DOHH2 (cell line): ENCODE measurements around the gene EYA2.

Experiments
- H3F3A ChIP-seq: fragments of 200-600 bp; sonication (generic), shearing (Covaris generic); 2 replicates; pipeline ENCODE4 v1.6.0; 2016; ENCODE audit warnings: antibody characterized with exemption, mild to moderate bottlenecking; ENCODE audit not compliant: control insufficient read depth, insufficient read depth
- H3K27ac ChIP-seq: fragments of 200-600 bp; sonication (generic); 2 replicates; pipeline ENCODE4 v1.5.1; 2014; ENCODE audit warnings: low read depth, mild to moderate bottlenecking, low read length, moderate library complexity
- H3K27me3 ChIP-seq: fragments of 200-600 bp; sonication (generic); 2 replicates; pipeline ENCODE4 v1.6.1; 2014; ENCODE audit warnings: mild to moderate bottlenecking, low read length, mixed read lengths; ENCODE audit not compliant: control insufficient read depth
- H3K36me3 ChIP-seq: fragments of 200-600 bp; sonication (generic); 2 replicates; pipeline ENCODE4 v1.6.1; 2014; ENCODE audit warnings: mild to moderate bottlenecking, low read length, moderate library complexity, mixed read lengths; ENCODE audit not compliant: control insufficient read depth
- H3K4me1 ChIP-seq: fragments of 200-600 bp; sonication (generic); 2 replicates; pipeline ENCODE4 v1.6.1; 2014; ENCODE audit warnings: mild to moderate bottlenecking, low read length, mixed read lengths; ENCODE audit not compliant: control insufficient read depth
- H3K4me2 ChIP-seq: fragments of 200-600 bp; sonication (generic); 2 replicates; pipeline ENCODE4 v1.6.0; 2014; ENCODE audit warnings: mild to moderate bottlenecking, low read length, moderate library complexity
- H3K4me3 ChIP-seq: fragments of 200-600 bp; sonication (generic); 2 replicates; pipeline ENCODE4 v1.5.1; 2014; ENCODE audit warnings: mild to moderate bottlenecking, low read length, mixed read lengths
- H3K79me2 ChIP-seq: fragments of 200-600 bp; sonication (generic); 2 replicates; pipeline ENCODE4 v1.6.1; 2014; ENCODE audit warnings: mild to moderate bottlenecking, low read length, mixed read lengths; ENCODE audit not compliant: control insufficient read depth
- H3K9me2 ChIP-seq: fragments of 200-600 bp; sonication (generic); replicated peaks from 2 replicates; pipeline ENCODE4 v1.6.1; 2014; ENCODE audit warnings: mild to moderate bottlenecking, low read length, mixed read lengths; ENCODE audit not compliant: control insufficient read depth
- H3K9me3 ChIP-seq: fragments of 200-600 bp; sonication (generic); 2 replicates; pipeline ENCODE4 v1.6.1; 2014; ENCODE audit warnings: antibody characterized with exemption, low read length, mixed read lengths; ENCODE audit not compliant: control insufficient read depth, insufficient read depth
- H4K20me1 ChIP-seq: fragments of 200-600 bp; sonication (generic); 2 replicates; pipeline ENCODE4 v1.6.0; 2014; ENCODE audit warnings: low read depth, mild to moderate bottlenecking, antibody characterized with exemption, low read length, moderate library complexity; ENCODE audit not compliant: control insufficient read depth, insufficient read depth
- CTCF ChIP-seq: fragments of 200-600 bp; sonication (generic); IDR thresholded peaks from one replicate; pipeline ENCODE4 v1.5.1; 2014; ENCODE audit warnings: antibody characterized with exemption, mild to moderate bottlenecking, low read depth, low read length; ENCODE audit not compliant: poor library complexity, severe bottlenecking
- EZH2phosphoT487 ChIP-seq: fragments of 200-600 bp; sonication (generic); IDR thresholded peaks from 2 replicates; pipeline ENCODE4 v1.6.1; 2017; ENCODE audit warnings: borderline replicate concordance, mild to moderate bottlenecking, antibody characterized with exemption, low read length, moderate library complexity, mixed read lengths

The EYA2 gene

GRCh38 chr20:46933150-46933549 is 38.5 kb downstream of the EYA2 start:
- Histone ChIP-seq H4K20me1 (no peaks in the 10 kb centered on the region), H3K27ac (no peak overlapping the region), H3K4me2 (no peak overlapping the region), H3K9me3 (no peaks in the 10 kb centered on the region), H3K4me3 (no peak overlapping the region), H3K4me1 (no peaks in the 10 kb centered on the region), H3K36me3 (no peaks in the 10 kb centered on the region), H3K79me2 (no peaks in the 10 kb centered on the region), H3F3A (no peaks in the 10 kb centered on the region), H3K9me2 (no peaks in the 10 kb centered on the region), H3K27me3 (no peaks in the 10 kb centered on the region)
- no peak for TF ChIP-seq CTCF
- no peak for TF ChIP-seq EZH2phosphoT487

- Histone ChIP-seq H3K4me1 (no peaks in the 10 kb centered on the region), H3F3A (no peaks in the 10 kb centered on the region), H3K27ac (no peak overlapping the region), H4K20me1 (no peaks in the 10 kb centered on the region), H3K4me2 (no peak overlapping the region), H3K27me3 (no peaks in the 10 kb centered on the region), H3K9me3 (no peaks in the 10 kb centered on the region), H3K4me3 (no peak overlapping the region), H3K79me2 (no peaks in the 10 kb centered on the region), H3K36me3 (no peaks in the 10 kb centered on the region), H3K9me2 (no peaks in the 10 kb centered on the region)
- TF ChIP-seq EZH2phosphoT487 (no peak), CTCF (no peak)
Observed at GRCh38 chr20:46934746-46935287, 40.2 kb downstream of the EYA2 start.

GRCh38 chr20:46935394-46936017 is 40.9 kb downstream of the EYA2 start:
- H3K4me2 ChIP-seq = no peak overlapping the region
- TF ChIP-seq EZH2phosphoT487 (no peak), CTCF (no peak)
- H3K79me2 ChIP-seq = no peaks in the 10 kb centered on the region
- H3K9me2 ChIP-seq = no peaks in the 10 kb centered on the region
- no peaks in the 10 kb centered on the region for H3K4me1 ChIP-seq
- H4K20me1 ChIP-seq = no peaks in the 10 kb centered on the region
- no peaks in the 10 kb centered on the region for H3F3A ChIP-seq
- H3K27me3 ChIP-seq = no peaks in the 10 kb centered on the region
- no peaks in the 10 kb centered on the region for H3K9me3 ChIP-seq
- H3K36me3 ChIP-seq = no peaks in the 10 kb centered on the region
- no peak overlapping the region for H3K4me3 ChIP-seq
- H3K27ac ChIP-seq = no peak overlapping the region
